HEK293T (cell line): ENCODE results near the gene INPP5A.

Source experiments
- CTBP1 ChIP-seq: fragments of 450-650 bp; IDR thresholded peaks from 2 replicates; pipeline ENCODE4 v1.6.1; 2016; ENCODE audit warnings: borderline replicate concordance
- ELF4 ChIP-seq: fragments of 450-650 bp; IDR thresholded peaks from 2 replicates; pipeline ENCODE4 v1.6.1; 2017; ENCODE audit warnings: antibody characterized with exemption
- FOXM1 ChIP-seq: fragments of 450-650 bp; IDR thresholded peaks from 2 replicates; pipeline ENCODE4 v1.6.1; 2017; ENCODE audit warnings: mild to moderate bottlenecking, borderline replicate concordance
- L3MBTL2 ChIP-seq: fragments of 450-650 bp; conservative IDR thresholded peaks from 2 replicates; pipeline ENCODE4 v1.6.1; 2016; ENCODE audit warnings: mild to moderate bottlenecking
- NFRKB ChIP-seq: fragments of 450-650 bp; IDR thresholded peaks from 2 replicates; pipeline ENCODE4 v1.6.1; 2016; ENCODE audit warnings: mild to moderate bottlenecking, moderate library complexity
- SP1 ChIP-seq: fragments of 450-650 bp; IDR thresholded peaks from 2 replicates; pipeline ENCODE4 v1.6.1; 2017
- SUZ12 ChIP-seq: fragments of 450-650 bp; IDR thresholded peaks from 2 replicates; pipeline ENCODE4 v1.6.1; 2016; ENCODE audit warnings: mild to moderate bottlenecking

DNA sequence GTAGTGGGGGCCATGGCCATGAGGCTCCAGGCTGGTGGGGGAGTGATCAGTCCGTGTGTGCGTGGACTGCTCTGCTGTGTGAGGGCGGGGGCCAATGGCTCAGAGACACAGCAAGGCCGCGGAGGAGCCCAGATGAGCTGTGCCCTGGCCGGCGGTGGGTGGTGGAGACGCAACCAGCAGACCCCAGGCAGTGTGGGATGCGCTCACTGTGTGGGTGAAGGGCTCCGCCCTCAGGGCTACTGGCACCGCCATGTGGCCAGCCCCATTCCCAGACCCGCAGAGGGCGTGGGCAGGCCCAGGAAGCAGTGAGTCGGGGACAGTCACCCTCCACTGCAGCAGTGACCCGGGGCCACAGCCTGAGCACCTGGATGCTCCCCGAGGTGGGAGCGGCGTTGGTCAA, 239.2 kb downstream of the INPP5A start:
- TF ChIP-seq SP1 (no peak), L3MBTL2 (no peak), CTBP1 (no peak), SUZ12 (no peak), NFRKB (no peak), ELF4 (no peak), FOXM1 (no peak)
